PC-3 (cell line): Measurements from ENCODE around the gene GPR107.

ENCODE experiments used
- EZH2 ChIP-seq: fragments of 300-600 bp; sonication (generic); IDR thresholded peaks from one replicate; pipeline ENCODE4 v1.6.1; 2017; ENCODE audit warnings: antibody characterized with exemption, mild to moderate bottlenecking, low read length; ENCODE audit not compliant: unreplicated experiment
- EZH2phosphoT487 ChIP-seq: fragments of 300-600 bp; sonication (generic); IDR thresholded peaks from 2 replicates; pipeline ENCODE4 v1.6.1; 2018; ENCODE audit warnings: mild to moderate bottlenecking, antibody characterized with exemption, low read length, borderline replicate concordance
- TF ChIP-seq, protein P1 (sequence below): fragments of 300-600 bp; sonication (generic); conservative IDR thresholded peaks from 2 replicates; pipeline ENCODE4 v1.5.1; 2017; ENCODE audit warnings: antibody characterized with exemption, low read depth, mild to moderate bottlenecking, low read length

DNA sequence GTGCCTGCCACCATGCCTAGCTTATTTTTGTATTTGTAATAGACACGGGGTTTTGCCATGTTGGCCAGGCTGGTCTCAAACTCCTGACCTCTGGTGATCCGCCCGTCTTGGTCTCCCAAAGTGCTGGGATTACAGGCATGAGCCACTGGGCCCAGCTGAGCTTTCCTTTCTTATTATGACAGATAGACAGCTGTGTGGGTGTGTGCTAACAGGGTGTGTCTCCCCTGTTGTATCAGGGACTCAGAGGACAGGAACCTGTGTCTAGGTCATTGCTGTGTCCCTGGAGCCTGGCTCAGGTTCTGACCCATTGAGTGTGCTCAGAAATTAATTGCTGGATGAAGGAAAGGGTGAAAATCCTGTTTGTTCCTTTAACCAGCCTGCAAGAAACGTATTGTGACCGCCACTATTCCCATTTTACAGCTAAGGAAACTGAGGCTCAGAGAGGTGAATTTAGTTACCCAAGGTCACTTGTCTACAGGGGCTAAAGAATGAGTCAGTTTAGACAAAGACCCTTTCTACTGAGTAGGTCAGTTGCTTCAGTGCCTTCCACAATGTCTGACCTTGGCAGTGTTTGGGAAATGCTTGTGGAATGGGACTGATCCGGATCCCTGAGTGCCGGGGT lies 135.3 kb downstream of the GPR107 start:
- TF ChIP-seq, protein P1, sequence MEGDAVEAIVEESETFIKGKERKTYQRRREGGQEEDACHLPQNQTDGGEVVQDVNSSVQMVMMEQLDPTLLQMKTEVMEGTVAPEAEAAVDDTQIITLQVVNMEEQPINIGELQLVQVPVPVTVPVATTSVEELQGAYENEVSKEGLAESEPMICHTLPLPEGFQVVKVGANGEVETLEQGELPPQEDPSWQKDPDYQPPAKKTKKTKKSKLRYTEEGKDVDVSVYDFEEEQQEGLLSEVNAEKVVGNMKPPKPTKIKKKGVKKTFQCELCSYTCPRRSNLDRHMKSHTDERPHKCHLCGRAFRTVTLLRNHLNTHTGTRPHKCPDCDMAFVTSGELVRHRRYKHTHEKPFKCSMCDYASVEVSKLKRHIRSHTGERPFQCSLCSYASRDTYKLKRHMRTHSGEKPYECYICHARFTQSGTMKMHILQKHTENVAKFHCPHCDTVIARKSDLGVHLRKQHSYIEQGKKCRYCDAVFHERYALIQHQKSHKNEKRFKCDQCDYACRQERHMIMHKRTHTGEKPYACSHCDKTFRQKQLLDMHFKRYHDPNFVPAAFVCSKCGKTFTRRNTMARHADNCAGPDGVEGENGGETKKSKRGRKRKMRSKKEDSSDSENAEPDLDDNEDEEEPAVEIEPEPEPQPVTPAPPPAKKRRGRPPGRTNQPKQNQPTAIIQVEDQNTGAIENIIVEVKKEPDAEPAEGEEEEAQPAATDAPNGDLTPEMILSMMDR, result no peak
- TF ChIP-seq EZH2 (no peak), EZH2phosphoT487 (no peak)
